HCT116 (cell line): ENCODE data around the gene OTP.

ENCODE experiments used
- CEBPB ChIP-seq: IDR thresholded peaks from 2 replicates; pipeline ENCODE4 v1.6.1; 2012; ENCODE audit warnings: low read depth
- CTCF ChIP-seq, 3 experiments: fragments of 200-600 bp in 1 of 3; sonication (generic) in 1 of 3; IDR thresholded peaks in 2 of 3; conservative IDR thresholded peaks in 1 of 3; 2 replicates each; pipeline ENCODE4 v1.5.1; 2012 to 2017; ENCODE audit warnings: low read depth in 2 of 3, low read length in 2 of 3, antibody characterized with exemption in 1 of 3, borderline replicate concordance in 1 of 3, control low read depth in 1 of 3, mild to moderate bottlenecking in 1 of 3, mixed read lengths in 1 of 3, mixed run types in 1 of 3, moderate library complexity in 1 of 3; ENCODE audit not compliant: insufficient read depth in 1 of 3
- EZH2 ChIP-seq: fragments of 200-600 bp; sonication (generic); IDR thresholded peaks from 2 replicates; pipeline ENCODE4 v1.6.1; 2017; ENCODE audit warnings: antibody characterized with exemption, mixed run types
- JUND ChIP-seq: IDR thresholded peaks from 2 replicates; pipeline ENCODE4 v1.6.1; 2012
- POLR2A ChIP-seq: IDR thresholded peaks from 2 replicates; pipeline ENCODE4 v1.7.0; 2011; ENCODE audit warnings: borderline replicate concordance; ENCODE audit not compliant: insufficient read depth, insufficient read length; ENCODE audit errors: extremely low read depth
- POLR2AphosphoS5 ChIP-seq: IDR thresholded peaks from 2 replicates; pipeline ENCODE4 v1.6.1; 2011; ENCODE audit warnings: mild to moderate bottlenecking, low read depth, low read length, moderate library complexity
- SIN3A ChIP-seq: IDR thresholded peaks from 2 replicates; pipeline ENCODE4 v1.6.1; 2012; ENCODE audit warnings: low read depth
- SP1 ChIP-seq: IDR thresholded peaks from 2 replicates; pipeline ENCODE4 v1.6.1; 2012; ENCODE audit warnings: low read depth
- SRF ChIP-seq: IDR thresholded peaks from 2 replicates; pipeline ENCODE4 v1.6.1; 2012; ENCODE audit warnings: low read depth
- TCF7L2 ChIP-seq: IDR thresholded peaks from 2 replicates; pipeline ENCODE4 v1.7.0; 2011; ENCODE audit warnings: borderline replicate concordance, inconsistent platforms; ENCODE audit not compliant: insufficient read depth, insufficient read length; ENCODE audit errors: extremely low read depth
- YY1 ChIP-seq: IDR thresholded peaks from 2 replicates; pipeline ENCODE4 v1.6.1; 2011; ENCODE audit warnings: low read length, low read depth, moderate library complexity, mild to moderate bottlenecking; ENCODE audit not compliant: insufficient replicate concordance; ENCODE audit errors: extremely low read depth
- TF ChIP-seq, protein P1 (sequence below): IDR thresholded peaks from 2 replicates; pipeline ENCODE4 v1.6.1; 2012; ENCODE audit warnings: low read depth
- TF ChIP-seq, protein P2 (sequence below): IDR thresholded peaks from 2 replicates; pipeline ENCODE4 v1.6.1; 2012

- TF ChIP-seq YY1 = no peak
- no peak for TF ChIP-seq CTCF (IDR thresholded peaks at IDR 0.05 in 2 of 3, conservative IDR thresholded peaks at IDR 0.05 in 1 of 3; ENCODE audit: borderline replicate concordance in 1 of 3, insufficient read depth in 1 of 3, low read depth in 2 of 3, low read length in 2 of 3)
- no peak for TF ChIP-seq POLR2A
- no peak for TF ChIP-seq SIN3A
- TF ChIP-seq POLR2AphosphoS5 = no peak
- TF ChIP-seq SRF = no peak
- no peak for TF ChIP-seq EZH2
- TF ChIP-seq SP1 = no peak
- TF ChIP-seq CEBPB = no peak
- TF ChIP-seq, protein P1, sequence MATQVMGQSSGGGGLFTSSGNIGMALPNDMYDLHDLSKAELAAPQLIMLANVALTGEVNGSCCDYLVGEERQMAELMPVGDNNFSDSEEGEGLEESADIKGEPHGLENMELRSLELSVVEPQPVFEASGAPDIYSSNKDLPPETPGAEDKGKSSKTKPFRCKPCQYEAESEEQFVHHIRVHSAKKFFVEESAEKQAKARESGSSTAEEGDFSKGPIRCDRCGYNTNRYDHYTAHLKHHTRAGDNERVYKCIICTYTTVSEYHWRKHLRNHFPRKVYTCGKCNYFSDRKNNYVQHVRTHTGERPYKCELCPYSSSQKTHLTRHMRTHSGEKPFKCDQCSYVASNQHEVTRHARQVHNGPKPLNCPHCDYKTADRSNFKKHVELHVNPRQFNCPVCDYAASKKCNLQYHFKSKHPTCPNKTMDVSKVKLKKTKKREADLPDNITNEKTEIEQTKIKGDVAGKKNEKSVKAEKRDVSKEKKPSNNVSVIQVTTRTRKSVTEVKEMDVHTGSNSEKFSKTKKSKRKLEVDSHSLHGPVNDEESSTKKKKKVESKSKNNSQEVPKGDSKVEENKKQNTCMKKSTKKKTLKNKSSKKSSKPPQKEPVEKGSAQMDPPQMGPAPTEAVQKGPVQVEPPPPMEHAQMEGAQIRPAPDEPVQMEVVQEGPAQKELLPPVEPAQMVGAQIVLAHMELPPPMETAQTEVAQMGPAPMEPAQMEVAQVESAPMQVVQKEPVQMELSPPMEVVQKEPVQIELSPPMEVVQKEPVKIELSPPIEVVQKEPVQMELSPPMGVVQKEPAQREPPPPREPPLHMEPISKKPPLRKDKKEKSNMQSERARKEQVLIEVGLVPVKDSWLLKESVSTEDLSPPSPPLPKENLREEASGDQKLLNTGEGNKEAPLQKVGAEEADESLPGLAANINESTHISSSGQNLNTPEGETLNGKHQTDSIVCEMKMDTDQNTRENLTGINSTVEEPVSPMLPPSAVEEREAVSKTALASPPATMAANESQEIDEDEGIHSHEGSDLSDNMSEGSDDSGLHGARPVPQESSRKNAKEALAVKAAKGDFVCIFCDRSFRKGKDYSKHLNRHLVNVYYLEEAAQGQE = no peak
- TF ChIP-seq, protein P2, sequence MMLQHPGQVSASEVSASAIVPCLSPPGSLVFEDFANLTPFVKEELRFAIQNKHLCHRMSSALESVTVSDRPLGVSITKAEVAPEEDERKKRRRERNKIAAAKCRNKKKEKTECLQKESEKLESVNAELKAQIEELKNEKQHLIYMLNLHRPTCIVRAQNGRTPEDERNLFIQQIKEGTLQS = no peak
- TF ChIP-seq TCF7L2 = no peak
- TF ChIP-seq JUND = no peak
Measured at GRCh38 chr5:77641963-77642737, 3.6 kb upstream of the OTP start.
